HG03575 (cell line): ENCODE measurements around the gene LAS1L.
"Not testable (repeated sequence)": the region's sequence is repeated elsewhere in the genome, so short reads cannot be mapped to it uniquely, and the experiment has no call there.

Experiments used
- ATAC-seq: cut with Tn5 transposase; IDR thresholded peaks from one replicate; pipeline ENCODE4 v1.9.1; 2021; ENCODE audit not compliant: unreplicated experiment, insufficient number of reproducible peaks, low FRiP score; ENCODE audit errors: extremely low read depth

The LAS1L gene

DNA sequence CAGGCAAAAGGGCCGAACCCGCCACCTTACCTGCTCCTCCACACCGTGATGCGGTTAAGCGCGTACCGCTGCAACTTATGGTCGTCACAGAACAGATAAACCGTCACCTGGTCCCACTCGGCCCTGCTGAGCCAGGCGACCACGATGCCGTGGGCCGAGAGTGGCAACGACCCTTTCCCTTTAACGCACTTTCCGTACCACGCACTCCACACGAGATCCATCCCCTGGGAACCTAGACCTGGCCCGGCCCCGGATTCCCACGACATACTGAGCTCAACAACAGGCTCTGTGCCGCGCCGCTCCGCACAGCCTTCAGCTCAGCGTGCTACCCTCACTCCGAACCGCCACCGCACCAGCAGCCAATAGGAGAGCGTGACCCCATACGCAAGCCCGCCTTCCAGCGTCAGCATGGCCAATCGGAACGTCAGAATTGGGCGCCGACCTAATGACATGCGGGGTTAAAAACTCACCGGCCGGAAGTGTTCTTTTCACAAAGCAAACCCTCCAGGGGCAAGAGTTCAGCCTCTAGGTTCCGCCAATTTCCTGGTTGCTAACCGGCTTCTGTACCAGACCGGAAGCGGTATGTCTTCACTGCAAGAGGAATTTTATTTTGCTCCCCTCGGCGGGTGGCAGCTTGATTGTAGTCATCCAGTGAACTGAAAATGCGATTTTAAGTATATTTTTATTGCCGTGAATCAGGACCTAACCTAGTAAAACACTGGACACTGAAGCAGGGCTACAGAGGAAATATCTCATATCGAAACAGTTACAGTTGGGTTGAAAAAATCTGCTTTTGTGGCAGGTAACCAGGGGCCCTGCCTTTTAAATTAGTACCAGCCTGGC, at the start of gene LAS1L:
LAS1L (minus strand) TSS at position 338 of the 843 bp plus-strand sequence; CDS start at position 266, 72 bp downstream.
- peak; percentile 98 for ATAC-seq

GRCh38 chrX:65582450-65583082, 48.0 kb upstream of the LAS1L start:
- no peak for ATAC-seq

GRCh38 chrX:65581661-65582339, 47.2 kb upstream of the LAS1L start:
- ATAC-seq = no peak

GRCh38 chrX:65578346-65578745, 43.8 kb upstream of the LAS1L start:
- no peak for ATAC-seq

DNA sequence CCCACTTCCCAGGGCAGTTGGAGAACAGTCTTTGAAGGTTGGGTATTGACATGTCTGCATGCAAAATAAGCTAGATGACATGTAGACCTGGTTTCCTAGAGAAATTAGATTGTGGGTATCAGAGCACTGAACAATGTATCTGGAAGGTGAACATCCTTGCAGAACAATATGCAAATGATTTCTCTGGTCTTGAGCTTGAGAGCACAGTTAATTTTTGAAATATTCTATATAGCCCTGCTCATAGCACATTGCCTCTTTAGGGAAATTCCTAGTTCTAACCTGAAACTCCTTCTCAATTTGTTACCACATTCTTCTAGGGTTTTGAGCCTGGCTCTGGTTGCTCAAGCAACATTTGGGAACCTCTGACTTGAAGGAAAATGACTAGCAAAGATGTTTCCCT, 41.6 kb upstream of the LAS1L start:
- no peak for ATAC-seq

DNA sequence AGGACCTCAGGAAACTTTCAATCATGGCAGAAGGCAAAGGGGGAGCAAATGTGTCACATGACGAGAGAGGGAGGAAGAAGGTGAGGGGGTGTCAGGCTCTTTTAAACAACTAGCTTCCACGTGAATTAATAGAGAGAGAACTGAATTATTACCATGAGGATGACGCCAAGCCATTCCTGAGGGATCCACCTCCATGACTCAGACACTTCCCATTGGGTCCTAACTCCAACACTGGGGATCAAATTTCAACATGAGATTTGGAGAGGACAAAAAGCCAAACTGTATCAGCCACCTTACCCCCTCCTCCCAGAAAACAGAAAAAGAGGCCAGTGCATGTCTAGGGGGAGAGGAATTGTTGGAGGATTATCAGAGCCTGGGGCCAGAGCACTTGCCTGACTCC, 40.4 kb upstream of the LAS1L start:
- no peak for ATAC-seq

DNA sequence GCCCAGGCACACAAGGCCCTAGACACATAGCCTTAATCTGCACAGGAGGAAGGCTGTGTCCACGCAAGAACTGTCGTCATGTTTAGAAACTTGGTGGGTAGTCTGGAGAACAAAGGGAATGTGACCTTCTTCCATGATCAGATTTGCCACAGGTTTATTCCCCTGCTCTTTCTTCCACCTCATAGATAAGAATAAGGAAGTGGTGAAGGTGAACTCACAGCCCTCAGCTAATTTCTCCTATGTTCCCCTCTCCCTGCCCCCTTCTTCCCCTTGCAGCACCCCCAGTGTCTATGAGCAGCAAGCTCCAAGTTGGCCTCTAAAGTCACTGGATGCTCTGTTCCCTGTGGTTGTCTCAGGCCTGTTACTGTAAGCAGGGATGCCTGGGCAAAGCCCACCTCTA, 39.8 kb upstream of the LAS1L start:
- ATAC-seq = no peak

DNA sequence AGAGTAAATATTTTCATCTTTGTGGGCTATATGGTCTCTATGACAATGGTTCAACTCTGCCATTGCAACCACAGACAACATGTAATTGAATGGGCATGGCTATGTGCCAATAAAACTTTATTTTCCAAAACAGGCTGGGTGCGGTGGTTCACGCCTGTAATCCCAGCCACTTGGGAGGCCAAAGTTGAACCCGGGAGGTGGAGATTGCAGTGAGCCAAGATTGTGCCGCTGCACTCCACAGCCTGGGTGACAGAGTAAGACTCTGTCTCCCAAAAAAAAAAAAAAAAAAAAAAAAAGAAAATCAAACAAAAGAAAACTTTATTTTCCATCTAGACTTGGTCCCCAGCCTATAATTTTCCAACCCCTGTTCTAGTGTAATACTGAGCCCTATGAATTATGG, 38.4 kb upstream of the LAS1L start:
- ATAC-seq = no peak

- ATAC-seq = not testable (repeated sequence)
These were observed 28.3 kb upstream of the LAS1L start for GRCh38 chrX:65562850-65563249.

DNA sequence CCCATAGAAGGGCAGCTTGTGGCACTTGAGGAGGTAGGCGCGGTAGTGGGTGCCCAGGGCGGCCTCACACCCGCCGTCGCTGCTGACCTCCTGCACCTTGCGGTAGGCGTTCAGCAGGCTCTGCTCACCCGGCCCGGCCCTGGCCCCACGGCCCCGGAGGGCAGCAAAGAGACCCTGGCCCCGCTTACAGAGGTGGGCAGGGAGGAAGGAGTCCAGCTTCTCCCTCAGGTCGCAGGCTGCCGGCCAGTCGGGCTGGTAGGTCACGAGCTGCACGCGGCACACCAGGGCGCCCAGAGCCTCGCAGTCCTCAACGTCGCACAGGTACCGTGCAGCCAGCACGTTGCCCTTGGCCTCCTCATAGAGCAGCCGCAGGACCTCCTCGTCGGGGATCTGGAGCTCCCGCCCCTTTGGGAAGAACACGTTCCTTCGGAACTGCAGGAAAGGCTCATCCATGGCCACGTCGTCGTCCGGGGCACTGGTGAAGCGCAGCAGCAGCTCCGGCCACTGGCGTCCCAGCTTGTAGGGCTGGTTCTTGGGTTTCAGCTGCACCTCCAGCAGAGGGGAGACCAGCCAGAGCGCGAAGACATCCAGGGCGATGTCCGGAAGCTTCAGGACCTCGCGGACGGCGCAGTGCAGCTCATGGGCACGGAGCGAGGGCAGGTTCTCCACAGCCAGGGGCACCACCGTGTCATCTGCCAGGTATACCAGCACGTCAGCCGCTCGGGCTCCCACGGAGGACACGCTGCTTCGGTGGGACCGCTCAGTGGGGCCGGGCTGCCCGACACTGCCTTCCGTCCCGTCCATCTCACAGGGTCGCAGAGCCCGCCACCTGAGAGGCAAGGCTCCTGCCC, 17.1 kb upstream of the LAS1L start:
- ATAC-seq = no peak

DNA sequence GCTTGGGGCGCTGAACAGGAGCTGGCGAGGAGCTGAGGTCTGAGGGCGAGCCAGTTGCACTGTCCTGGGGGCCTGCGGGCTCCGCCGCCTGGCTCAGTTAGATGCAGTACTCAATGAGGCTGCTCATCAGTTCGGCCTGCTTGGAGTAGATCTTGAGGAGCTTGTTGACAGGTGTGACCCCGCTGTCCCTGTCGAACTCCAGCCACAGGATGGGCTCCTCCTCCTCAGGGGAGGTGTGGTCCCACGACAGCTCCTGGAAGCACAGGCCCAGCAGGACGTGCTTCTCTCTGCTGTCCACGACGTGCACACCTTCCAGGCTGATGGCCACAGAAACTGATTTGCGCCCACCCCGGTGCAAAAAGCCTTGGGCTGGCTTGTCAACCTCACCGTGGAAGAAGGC, 16.5 kb upstream of the LAS1L start:
- no peak for ATAC-seq

DNA sequence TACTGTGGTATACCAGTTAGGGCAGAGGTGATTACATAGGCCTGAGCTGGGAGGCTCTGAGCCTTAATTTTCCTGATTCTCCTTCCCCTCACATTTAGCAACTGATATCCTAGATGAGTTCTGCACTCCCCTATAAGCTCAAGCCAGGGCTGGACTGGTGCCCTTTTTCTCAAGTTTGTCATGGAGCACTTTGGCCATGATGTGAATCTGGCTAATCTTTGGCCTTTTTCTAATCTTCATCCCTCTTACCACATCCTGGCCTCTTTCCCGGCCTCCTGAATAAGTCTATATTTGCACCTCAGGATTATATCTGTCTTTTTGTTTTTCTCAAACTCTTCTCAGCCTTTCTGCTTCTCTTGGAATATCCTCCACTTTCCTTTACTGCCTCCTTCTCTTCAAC, 10.9 kb upstream of the LAS1L start:
- ATAC-seq = no peak

GRCh38 chrX:65537229-65537628, 2.6 kb upstream of the LAS1L start:
- ATAC-seq = no peak

- no peak for ATAC-seq
These were observed 1.7 kb upstream of the LAS1L start for GRCh38 chrX:65536291-65536690.

GRCh38 chrX:65532016-65532415, 2.6 kb downstream of the LAS1L start:
- ATAC-seq = no peak

- ATAC-seq = no peak
These were observed 5.8 kb downstream of the LAS1L start for GRCh38 chrX:65528705-65529340.

DNA sequence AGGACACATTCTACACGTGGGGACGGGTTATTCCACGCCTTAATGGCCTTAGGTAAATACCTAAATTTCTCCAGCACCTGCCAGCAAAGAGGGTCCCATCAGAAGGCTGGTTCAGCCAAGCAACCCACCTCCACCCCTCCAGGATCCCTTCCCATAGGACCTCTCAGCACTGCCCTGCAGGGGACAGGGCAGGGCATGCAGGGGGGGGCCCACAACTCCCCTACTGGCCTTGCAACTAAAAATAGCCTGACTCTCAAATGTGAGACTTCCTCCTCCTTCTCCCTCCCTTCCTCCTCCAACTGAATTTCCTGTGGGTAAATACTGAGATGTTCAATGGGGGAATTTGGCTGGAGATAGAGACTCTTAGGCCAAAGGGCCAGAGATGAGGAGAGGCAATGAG, 6.3 kb downstream of the LAS1L start:
- no peak for ATAC-seq

DNA sequence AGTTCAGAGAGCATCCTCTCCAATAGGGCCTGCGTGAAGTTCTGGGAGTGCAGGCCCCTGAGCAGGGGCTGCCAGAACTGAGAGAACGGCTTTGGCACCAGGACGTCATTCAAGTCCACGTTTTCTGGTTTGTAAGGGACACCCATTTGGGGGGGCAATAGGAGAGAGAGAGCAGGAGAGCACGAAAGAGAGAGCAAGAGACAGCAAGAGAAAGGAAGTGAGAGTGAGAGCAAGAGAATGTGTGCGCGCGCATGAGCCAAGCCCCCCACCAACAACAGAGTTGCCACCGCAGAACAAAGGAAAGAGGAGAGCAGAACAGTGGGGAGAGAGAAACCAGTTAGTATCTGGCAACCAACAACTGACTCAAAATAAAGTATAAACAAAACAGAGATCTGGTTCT, 10.4 kb downstream of the LAS1L start:
- ATAC-seq = no peak
